OCI-LY1 (cell line): ENCODE measurements around the gene RBM20.

Experiments
- H2AFZ ChIP-seq: fragments of 200-600 bp; sonication (generic), shearing (Covaris generic); 2 replicates; pipeline ENCODE4 v1.6.0; 2014; ENCODE audit warnings: antibody characterized with exemption, mild to moderate bottlenecking, low read length
- H3F3A ChIP-seq: fragments of 200-600 bp; sonication (generic), shearing (Covaris generic); 2 replicates; pipeline ENCODE4 v1.6.0; 2014; ENCODE audit warnings: mild to moderate bottlenecking, antibody characterized with exemption, low read length, moderate library complexity; ENCODE audit not compliant: insufficient read depth
- H3K27ac ChIP-seq: fragments of 200-600 bp; sonication (generic); 2 replicates; pipeline ENCODE4 v1.5.1; 2014; ENCODE audit warnings: low read length, mixed run types, mild to moderate bottlenecking, low read depth; ENCODE audit not compliant: poor library complexity, severe bottlenecking
- H3K27me3 ChIP-seq: fragments of 200-600 bp; sonication (generic); 2 replicates; pipeline ENCODE4 v1.6.0; 2014; ENCODE audit warnings: antibody characterized with exemption, mild to moderate bottlenecking, low read length, moderate library complexity; ENCODE audit not compliant: insufficient read depth
- H3K36me3 ChIP-seq: fragments of 200-600 bp; sonication (generic); 2 replicates; pipeline ENCODE4 v1.6.1; 2014; ENCODE audit warnings: mild to moderate bottlenecking, antibody characterized with exemption, low read length, moderate library complexity, mixed read lengths; ENCODE audit not compliant: insufficient read depth
- H3K4me1 ChIP-seq: fragments of 200-600 bp; sonication (generic); 2 replicates; pipeline ENCODE4 v1.5.1; 2014; ENCODE audit warnings: mild to moderate bottlenecking, low read length, moderate library complexity; ENCODE audit not compliant: insufficient read depth, severe bottlenecking
- H3K4me2 ChIP-seq: fragments of 200-600 bp; sonication (generic), shearing (Covaris generic); 2 replicates; pipeline ENCODE4 v1.6.1; 2014; ENCODE audit warnings: low read length
- H3K4me3 ChIP-seq: fragments of 200-600 bp; sonication (generic); 2 replicates; pipeline ENCODE4 v1.5.1; 2014; ENCODE audit warnings: low read length, low read depth, mild to moderate bottlenecking, mixed read lengths; ENCODE audit not compliant: poor library complexity, severe bottlenecking
- H3K79me2 ChIP-seq: fragments of 200-600 bp; shearing (Covaris generic); 2 replicates; pipeline ENCODE4 v1.6.1; 2016; ENCODE audit warnings: mixed run types, low read length, mixed read lengths; ENCODE audit not compliant: insufficient read depth
- H3K9ac ChIP-seq: fragments of 200-600 bp; sonication (generic), shearing (Covaris generic); 2 replicates; pipeline ENCODE4 v1.6.1; 2014; ENCODE audit warnings: mild to moderate bottlenecking, low read length, mixed read lengths
- H3K9me2 ChIP-seq: fragments of 200-600 bp; sonication (generic), shearing (Covaris generic); 2 replicates; pipeline ENCODE4 v1.6.1; 2014; ENCODE audit warnings: low read depth, mild to moderate bottlenecking, low read length, mixed read lengths
- H3K9me3 ChIP-seq: fragments of 200-600 bp; shearing (Covaris generic); 2 replicates; pipeline ENCODE4 v1.6.1; 2014; ENCODE audit warnings: low read length, mixed read lengths
- H4K20me1 ChIP-seq: fragments of 200-600 bp; sonication (generic), shearing (Covaris generic); 2 replicates; pipeline ENCODE4 v1.6.0; 2016; ENCODE audit warnings: mild to moderate bottlenecking, low read length; ENCODE audit not compliant: insufficient read depth
- EZH2 ChIP-seq: fragments of 200-600 bp; sonication (generic), shearing (Covaris generic); IDR thresholded peaks from 2 replicates; pipeline ENCODE4 v1.8.0; 2017; ENCODE audit warnings: borderline replicate concordance, mixed run types, mild to moderate bottlenecking, antibody characterized with exemption, low read length, moderate library complexity, mixed read lengths
- TF ChIP-seq, protein P1 (sequence below): fragments of 200-600 bp; sonication (generic), shearing (Covaris generic); IDR thresholded peaks from 2 replicates; pipeline ENCODE4 v1.5.1; 2017; ENCODE audit warnings: mild to moderate bottlenecking, antibody characterized with exemption, low read length, moderate library complexity, mixed read lengths

RBM20 gene

DNA sequence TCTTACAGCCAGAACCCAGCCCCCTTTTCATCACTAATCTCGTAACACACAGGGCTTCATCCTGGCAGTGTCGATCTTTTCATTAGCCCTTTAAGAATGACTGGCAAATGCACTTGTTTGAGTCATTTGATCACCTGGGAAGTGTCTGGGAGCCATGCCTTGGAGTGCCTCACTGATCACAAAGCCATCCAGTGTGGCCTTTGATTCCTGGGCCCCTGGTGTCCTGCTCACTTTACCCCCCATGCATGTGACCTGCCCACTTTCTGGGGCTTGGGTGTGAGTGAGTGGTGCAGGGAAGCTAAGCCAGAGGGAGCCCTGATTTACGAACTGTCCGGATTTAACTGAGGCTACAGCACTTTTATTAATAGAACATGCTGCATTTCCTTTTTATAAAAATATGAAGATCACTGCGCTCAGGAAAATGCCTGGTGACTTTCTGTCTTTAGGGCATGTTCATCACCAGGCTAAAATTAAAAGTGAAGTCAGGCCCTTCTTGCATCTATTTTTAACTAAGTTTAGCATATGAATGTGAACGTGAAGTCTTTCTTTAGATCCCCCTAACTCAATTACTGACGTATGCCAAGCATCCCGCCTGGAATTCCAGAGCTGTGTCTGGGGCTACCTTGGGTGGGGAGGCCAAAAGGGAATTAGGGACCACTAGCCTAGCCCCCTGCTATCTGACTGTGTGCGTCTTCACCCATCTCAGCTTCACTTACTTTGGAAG is 23.6 kb downstream of the RBM20 start:
- no peak overlapping the region for H3K4me2 ChIP-seq
- H3K27me3 ChIP-seq, result no peaks in the 10 kb centered on the region

DNA sequence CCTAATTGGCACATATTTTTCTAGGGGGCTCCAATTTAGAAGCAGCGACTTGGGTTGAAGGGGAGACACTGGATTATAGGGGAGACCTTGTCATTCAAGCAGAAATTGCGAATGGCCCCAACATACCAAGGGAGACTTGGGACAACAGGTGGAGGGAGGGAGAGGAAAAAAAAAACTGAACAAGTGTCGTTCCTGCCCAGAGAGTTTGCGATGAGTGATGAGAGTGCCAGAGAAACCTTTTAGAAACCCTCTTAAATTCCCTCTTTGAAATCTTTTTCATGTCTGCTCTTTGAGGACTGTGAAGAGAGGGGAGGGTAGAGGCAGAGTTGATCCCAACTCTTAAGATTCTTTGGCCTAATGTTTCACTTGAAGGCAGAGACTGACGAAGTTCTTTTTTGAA is 24.3 kb downstream of the RBM20 start:
- Histone ChIP-seq H3K4me1 (peaks cover 59% of the 10 kb centered on the region), H3K9ac (no peak overlapping the region), H3K79me2 (no peaks in the 10 kb centered on the region), H3K9me2 (no peaks in the 10 kb centered on the region), H3K36me3 (no peaks in the 10 kb centered on the region), H3K27me3 (no peaks in the 10 kb centered on the region), H3F3A (no peaks in the 10 kb centered on the region), H4K20me1 (no peaks in the 10 kb centered on the region), H2AFZ (no peak overlapping the region), H3K9me3 (no peaks in the 10 kb centered on the region), H3K27ac (no peak overlapping the region), H3K4me2 (no peak overlapping the region), H3K4me3 (no peak overlapping the region)
- TF ChIP-seq, protein P1, sequence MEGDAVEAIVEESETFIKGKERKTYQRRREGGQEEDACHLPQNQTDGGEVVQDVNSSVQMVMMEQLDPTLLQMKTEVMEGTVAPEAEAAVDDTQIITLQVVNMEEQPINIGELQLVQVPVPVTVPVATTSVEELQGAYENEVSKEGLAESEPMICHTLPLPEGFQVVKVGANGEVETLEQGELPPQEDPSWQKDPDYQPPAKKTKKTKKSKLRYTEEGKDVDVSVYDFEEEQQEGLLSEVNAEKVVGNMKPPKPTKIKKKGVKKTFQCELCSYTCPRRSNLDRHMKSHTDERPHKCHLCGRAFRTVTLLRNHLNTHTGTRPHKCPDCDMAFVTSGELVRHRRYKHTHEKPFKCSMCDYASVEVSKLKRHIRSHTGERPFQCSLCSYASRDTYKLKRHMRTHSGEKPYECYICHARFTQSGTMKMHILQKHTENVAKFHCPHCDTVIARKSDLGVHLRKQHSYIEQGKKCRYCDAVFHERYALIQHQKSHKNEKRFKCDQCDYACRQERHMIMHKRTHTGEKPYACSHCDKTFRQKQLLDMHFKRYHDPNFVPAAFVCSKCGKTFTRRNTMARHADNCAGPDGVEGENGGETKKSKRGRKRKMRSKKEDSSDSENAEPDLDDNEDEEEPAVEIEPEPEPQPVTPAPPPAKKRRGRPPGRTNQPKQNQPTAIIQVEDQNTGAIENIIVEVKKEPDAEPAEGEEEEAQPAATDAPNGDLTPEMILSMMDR, result no peak
- no peak for TF ChIP-seq EZH2

More for the DNA sequence above, 23.6 kb downstream of the RBM20 start:
- Histone ChIP-seq H3K36me3 (no peaks in the 10 kb centered on the region), H3K79me2 (no peaks in the 10 kb centered on the region), H3K9me3 (no peaks in the 10 kb centered on the region), H3K4me3 (no peak overlapping the region), H3K9ac (no peak overlapping the region), H3K4me1 (peaks cover 52% of the 10 kb centered on the region), H3F3A (no peaks in the 10 kb centered on the region), H4K20me1 (no peaks in the 10 kb centered on the region), H3K27ac (peak overlapping the region; percentile 4), H2AFZ (no peak overlapping the region), H3K9me2 (no peaks in the 10 kb centered on the region)
- TF ChIP-seq, protein P1, result no peak
- TF ChIP-seq EZH2, result no peak

DNA sequence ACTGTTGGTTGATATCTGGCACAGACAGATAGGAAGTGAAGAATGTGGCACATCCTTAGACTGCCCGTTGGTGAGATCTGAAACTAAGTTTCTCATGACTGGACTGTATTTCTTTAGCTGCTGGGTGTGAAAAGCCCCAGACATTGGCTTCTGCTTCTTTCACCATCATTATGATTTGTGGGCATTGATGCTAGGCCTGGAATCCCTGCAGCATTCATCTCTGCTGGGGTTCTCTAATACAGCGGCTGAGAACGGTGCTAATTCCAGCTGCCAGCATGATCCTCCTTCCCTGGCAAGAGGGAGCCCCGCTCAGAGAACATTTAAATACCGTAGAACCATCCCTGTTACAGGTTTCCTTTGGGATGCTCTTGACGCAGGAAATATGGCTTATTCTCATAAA is 26.2 kb downstream of the RBM20 start:
- TF ChIP-seq, protein P1, result no peak
- no peak for TF ChIP-seq EZH2
- Histone ChIP-seq H3F3A (no peaks in the 10 kb centered on the region), H3K27ac (peak overlapping the region; percentile 1), H3K4me1 (peaks cover 71% of the 10 kb centered on the region), H2AFZ (no peak overlapping the region), H4K20me1 (no peaks in the 10 kb centered on the region), H3K36me3 (no peaks in the 10 kb centered on the region), H3K9ac (no peak overlapping the region), H3K9me3 (no peaks in the 10 kb centered on the region), H3K79me2 (no peaks in the 10 kb centered on the region), H3K4me2 (no peak overlapping the region), H3K27me3 (no peaks in the 10 kb centered on the region), H3K4me3 (no peak overlapping the region), H3K9me2 (no peaks in the 10 kb centered on the region)
